ENCODE data around the gene IFITM10.

IFITM10 gene

GRCh38 chr11:1737080-1737757, 13.2 kb downstream of the IFITM10 start:
- peaks cover 64% of the 10 kb centered on the region for H3K27me3 ChIP-seq (ENCODE audit: insufficient read depth, insufficient read length)
- no peak overlapping the region for H3K9ac ChIP-seq (ENCODE audit: insufficient read length, low read depth)
- no peaks in the 10 kb centered on the region for H3K36me3 ChIP-seq (ENCODE audit: insufficient read depth, insufficient read length, low read length)
- no peak for DNase-seq (ENCODE audit: low read depth, low spot score)
- TF ChIP-seq YY1 (IDR thresholded peaks at IDR 0.05; ENCODE audit: insufficient read depth, insufficient read length), result no peak
- no peak for TF ChIP-seq ZNF274 (IDR thresholded peaks at IDR 0.05; ENCODE audit: low read depth, low read length)
- no peak for TF ChIP-seq SUZ12 (IDR thresholded peaks at IDR 0.05; ENCODE audit: extremely low read depth, insufficient read depth, insufficient read length)
- H3K9me3 ChIP-seq (ENCODE audit: insufficient read depth, low read length), result peaks cover 15% of the 10 kb centered on the region
- no peak overlapping the region for H3K4me3 ChIP-seq (ENCODE audit: insufficient read length, low read depth)
- no peaks in the 10 kb centered on the region for H3K4me1 ChIP-seq (ENCODE audit: insufficient read depth, insufficient read length)

- H3K36me3 ChIP-seq (ENCODE audit: insufficient read depth, insufficient read length, low read length), result no peaks in the 10 kb centered on the region
- no peaks in the 10 kb centered on the region for H3K4me1 ChIP-seq (ENCODE audit: insufficient read depth, insufficient read length)
- no peak overlapping the region for H3K9ac ChIP-seq (ENCODE audit: insufficient read length, low read depth)
- TF ChIP-seq ZNF274 (IDR thresholded peaks at IDR 0.05; ENCODE audit: low read depth, low read length) (no peak), SUZ12 (IDR thresholded peaks at IDR 0.05; ENCODE audit: extremely low read depth, insufficient read depth, insufficient read length) (no peak), YY1 (IDR thresholded peaks at IDR 0.05; ENCODE audit: insufficient read depth, insufficient read length) (no peak)
- no peak for DNase-seq (ENCODE audit: low read depth, low spot score)
- H3K9me3 ChIP-seq (ENCODE audit: insufficient read depth, low read length), result peaks cover 15% of the 10 kb centered on the region
- no peak overlapping the region for H3K4me3 ChIP-seq (ENCODE audit: insufficient read length, low read depth)
- peaks cover 57% of the 10 kb centered on the region for H3K27me3 ChIP-seq (ENCODE audit: insufficient read depth, insufficient read length)
Measured at GRCh38 chr11:1736447-1736992, 13.9 kb downstream of the IFITM10 start.

- no peak for DNase-seq (ENCODE audit: low read depth, low spot score)
- TF ChIP-seq ZNF274 (IDR thresholded peaks at IDR 0.05; ENCODE audit: low read depth, low read length), result no peak
- TF ChIP-seq SUZ12 (IDR thresholded peaks at IDR 0.05; ENCODE audit: extremely low read depth, insufficient read depth, insufficient read length), result no peak
- no peak for TF ChIP-seq YY1 (IDR thresholded peaks at IDR 0.05; ENCODE audit: insufficient read depth, insufficient read length)
- H3K4me1 ChIP-seq (ENCODE audit: insufficient read depth, insufficient read length), result no peaks in the 10 kb centered on the region
- no peak overlapping the region for H3K9ac ChIP-seq (ENCODE audit: insufficient read length, low read depth)
- no peak overlapping the region for H3K4me3 ChIP-seq (ENCODE audit: insufficient read length, low read depth)
- peaks cover 52% of the 10 kb centered on the region for H3K27me3 ChIP-seq (ENCODE audit: insufficient read depth, insufficient read length)
- H3K36me3 ChIP-seq (ENCODE audit: insufficient read depth, insufficient read length, low read length), result no peaks in the 10 kb centered on the region
- peaks cover 15% of the 10 kb centered on the region for H3K9me3 ChIP-seq (ENCODE audit: insufficient read depth, low read length)
Measured at GRCh38 chr11:1735271-1735670, 15.1 kb downstream of the IFITM10 start.

GRCh38 chr11:1734641-1735081, 15.7 kb downstream of the IFITM10 start:
- no peak overlapping the region for H3K9ac ChIP-seq (ENCODE audit: insufficient read length, low read depth)
- no peak for DNase-seq (ENCODE audit: low read depth, low spot score)
- H3K4me1 ChIP-seq (ENCODE audit: insufficient read depth, insufficient read length), result no peaks in the 10 kb centered on the region
- H3K36me3 ChIP-seq (ENCODE audit: insufficient read depth, insufficient read length, low read length), result no peaks in the 10 kb centered on the region
- H3K27me3 ChIP-seq (ENCODE audit: insufficient read depth, insufficient read length), result peaks cover 51% of the 10 kb centered on the region
- no peak overlapping the region for H3K4me3 ChIP-seq (ENCODE audit: insufficient read length, low read depth)
- peaks cover 15% of the 10 kb centered on the region for H3K9me3 ChIP-seq (ENCODE audit: insufficient read depth, low read length)
- no peak for TF ChIP-seq SUZ12 (IDR thresholded peaks at IDR 0.05; ENCODE audit: extremely low read depth, insufficient read depth, insufficient read length)
- TF ChIP-seq YY1 (IDR thresholded peaks at IDR 0.05; ENCODE audit: insufficient read depth, insufficient read length), result no peak
- TF ChIP-seq ZNF274 (IDR thresholded peaks at IDR 0.05; ENCODE audit: low read depth, low read length), result no peak

- peaks cover 15% of the 10 kb centered on the region for H3K9me3 ChIP-seq (ENCODE audit: insufficient read depth, low read length)
- no peaks in the 10 kb centered on the region for H3K36me3 ChIP-seq (ENCODE audit: insufficient read depth, insufficient read length, low read length)
- no peak for DNase-seq (ENCODE audit: low read depth, low spot score)
- peaks cover 45% of the 10 kb centered on the region for H3K27me3 ChIP-seq (ENCODE audit: insufficient read depth, insufficient read length)
- no peak overlapping the region for H3K9ac ChIP-seq (ENCODE audit: insufficient read length, low read depth)
- H3K4me1 ChIP-seq (ENCODE audit: insufficient read depth, insufficient read length), result no peaks in the 10 kb centered on the region
- H3K4me3 ChIP-seq (ENCODE audit: insufficient read length, low read depth), result no peak overlapping the region
- no peak for TF ChIP-seq YY1 (IDR thresholded peaks at IDR 0.05; ENCODE audit: insufficient read depth, insufficient read length)
- no peak for TF ChIP-seq SUZ12 (IDR thresholded peaks at IDR 0.05; ENCODE audit: extremely low read depth, insufficient read depth, insufficient read length)
- TF ChIP-seq ZNF274 (IDR thresholded peaks at IDR 0.05; ENCODE audit: low read depth, low read length), result no peak
Measured at GRCh38 chr11:1733716-1734640, 16.4 kb downstream of the IFITM10 start.

- Histone ChIP-seq H3K9ac (ENCODE audit: insufficient read length, low read depth) (no peak overlapping the region), H3K9me3 (ENCODE audit: insufficient read depth, low read length) (peaks cover 15% of the 10 kb centered on the region), H3K4me3 (ENCODE audit: insufficient read length, low read depth) (no peak overlapping the region), H3K27me3 (ENCODE audit: insufficient read depth, insufficient read length) (peaks cover 41% of the 10 kb centered on the region), H3K4me1 (ENCODE audit: insufficient read depth, insufficient read length) (no peaks in the 10 kb centered on the region), H3K36me3 (ENCODE audit: insufficient read depth, insufficient read length, low read length) (no peaks in the 10 kb centered on the region)
- TF ChIP-seq ZNF274 (IDR thresholded peaks at IDR 0.05; ENCODE audit: low read depth, low read length), result no peak
- DNase-seq (ENCODE audit: low read depth, low spot score), result no peak
Measured at GRCh38 chr11:1733009-1733715, 17.2 kb downstream of the IFITM10 start.
